Dermis lymphatic vessel endothelial cell (primary cell): ENCODE results near the gene ZDHHC12. TPM values are rescaled to one million over a fixed set of nuclear protein-coding genes. Genes with fewer than 3 reads are reported as not detected.

Source experiments
- total RNA-seq: library from RNA; depleted of rRNA; stranded (reverse); fragments of >200 nt; gene quantifications from 2 replicates; pipeline ENCODE4 v1.2.1, GENCODE V29; 2014

ZDHHC12 gene, protein sequence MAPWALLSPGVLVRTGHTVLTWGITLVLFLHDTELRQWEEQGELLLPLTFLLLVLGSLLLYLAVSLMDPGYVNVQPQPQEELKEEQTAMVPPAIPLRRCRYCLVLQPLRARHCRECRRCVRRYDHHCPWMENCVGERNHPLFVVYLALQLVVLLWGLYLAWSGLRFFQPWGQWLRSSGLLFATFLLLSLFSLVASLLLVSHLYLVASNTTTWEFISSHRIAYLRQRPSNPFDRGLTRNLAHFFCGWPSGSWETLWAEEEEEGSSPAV
- total RNA-seq = 31.3 and 44.9 TPM in 2 replicates

GRCh38 chr9:128723866-128724743, at the start of gene ZDHHC12:
Gene ZDHHC12, minus strand, starts transcription at chr9:128724127. Its CDS starts 34 bp downstream, at chr9:128724093.

DNA sequence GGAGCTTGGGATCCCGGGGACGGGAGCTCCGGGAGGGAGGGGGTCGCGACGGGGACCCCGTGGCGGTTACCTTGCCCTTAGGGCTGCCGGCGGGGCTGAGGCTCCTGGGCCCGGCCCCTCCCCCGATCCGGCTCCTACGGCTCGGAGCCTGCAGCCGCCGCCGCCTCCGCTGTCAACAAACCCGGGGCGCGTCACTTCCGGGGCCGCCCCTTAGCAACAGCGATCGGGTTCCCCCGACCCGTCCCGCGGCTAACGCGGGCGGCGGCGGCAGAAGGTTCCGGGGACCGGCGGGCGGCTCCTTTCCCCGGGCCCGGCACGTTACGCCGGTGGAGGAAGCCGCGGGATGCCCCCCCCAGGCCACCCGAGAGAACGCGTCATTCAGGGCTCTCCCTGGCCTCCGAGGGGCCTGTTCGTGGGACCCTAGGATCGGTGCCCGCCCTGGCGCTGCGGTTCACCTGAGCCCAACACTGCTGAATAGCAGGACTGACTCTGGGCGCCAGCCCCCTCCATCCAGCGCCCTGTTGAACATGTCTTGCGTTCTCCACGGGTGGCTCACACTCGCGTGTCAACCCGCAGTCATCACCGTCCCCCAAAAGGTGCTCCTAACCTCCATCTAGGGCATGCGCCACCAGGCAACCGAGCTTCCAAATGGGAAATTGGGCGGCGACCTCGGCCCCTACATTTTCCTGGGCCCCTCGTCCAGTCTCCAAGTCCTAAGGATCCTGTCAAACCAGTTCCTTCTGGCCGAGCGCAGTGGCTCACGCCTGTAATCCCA, 48.0 kb upstream of the ZDHHC12 start, which contains the start of gene ZER1:
ZER1 (minus strand) TSS at position 183 of the 775 bp plus-strand sequence. CDS start 16,362 bp downstream, outside the sequence.

GRCh38 chr9:128702445-128702948, 21.4 kb downstream of the ZDHHC12 start, which contains the start of gene PKN3:
Gene PKN3, plus strand, starts transcription at chr9:128702503. Its CDS starts 413 bp downstream, at chr9:128702916.

DNA sequence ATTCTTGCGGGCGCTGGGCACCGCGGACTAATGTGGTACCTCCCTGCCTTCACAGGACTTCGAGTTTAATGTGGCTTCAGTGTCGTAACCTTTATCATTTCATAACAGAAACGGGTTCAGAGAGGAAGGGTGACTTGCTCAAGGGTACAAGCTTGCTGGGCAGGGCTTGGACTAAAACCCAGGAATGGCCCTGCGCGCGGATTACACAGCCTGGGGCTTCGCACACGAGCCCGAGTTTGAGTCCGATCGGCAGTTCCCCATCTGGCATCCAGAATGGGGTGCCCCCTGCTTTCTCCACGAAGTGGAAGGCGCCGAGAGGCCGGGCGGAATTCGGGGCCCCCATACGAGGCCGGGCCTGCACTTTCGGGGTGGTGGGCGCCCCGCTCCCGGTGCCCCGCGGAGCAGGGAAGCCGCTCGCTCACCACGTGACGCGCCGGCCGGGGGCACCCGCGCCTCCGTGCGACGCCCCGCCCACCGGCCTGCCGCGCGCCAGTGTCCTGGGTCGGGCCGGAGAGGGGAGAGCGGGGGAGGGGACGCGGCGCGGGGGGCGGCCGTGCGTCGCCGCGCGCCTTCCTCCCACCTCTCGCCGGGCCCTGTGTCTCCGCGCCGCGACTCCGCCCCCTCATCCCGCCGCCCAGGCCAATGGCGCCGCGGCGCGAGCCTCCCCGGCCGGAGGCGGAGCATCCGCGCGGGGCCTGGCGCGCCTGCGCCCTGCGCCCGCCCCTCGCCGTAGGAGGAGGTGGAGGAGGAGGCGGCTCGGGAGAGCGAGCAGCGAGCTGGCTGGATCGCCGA, 35.2 kb downstream of the ZDHHC12 start, which contains the start of gene SET:
SET (plus strand) TSS at position 722 of the 792 bp plus-strand sequence. CDS start 361 bp downstream, outside the sequence.

Other genes starting within 250 kb of the ZDHHC12 start
- 11.9 and 12.2 TPM in 2 replicates for gene GLE1, start 219.4 kb downstream of the ZDHHC12 start, total RNA-seq
- gene SPTAN1, start 171.5 kb downstream of the ZDHHC12 start, total RNA-seq = 508 and 734 TPM in 2 replicates
- gene DYNC2I2, start 67.3 kb downstream of the ZDHHC12 start, total RNA-seq = 30.9 and 32.1 TPM in 2 replicates
- gene SET, start 34.9 kb downstream of the ZDHHC12 start, total RNA-seq = 292 and 558 TPM in 2 replicates
- gene PKN3, start 21.6 kb downstream of the ZDHHC12 start, total RNA-seq = 5.8 and 8.5 TPM in 2 replicates
- 15.8 and 16.6 TPM in 2 replicates for gene ZER1, start 47.8 kb upstream of the ZDHHC12 start, total RNA-seq
- gene TBC1D13, start 63.1 kb upstream of the ZDHHC12 start, total RNA-seq = 11.3 and 12.5 TPM in 2 replicates
- 18.0 and 18.6 TPM in 2 replicates for gene ENDOG, start 94.4 kb upstream of the ZDHHC12 start, total RNA-seq
- 14.0 and 15.2 TPM in 2 replicates for gene SPOUT1, start 105.7 kb upstream of the ZDHHC12 start, total RNA-seq
- 4.3 and 4.4 TPM in 2 replicates for gene KYAT1, start 157.8 kb upstream of the ZDHHC12 start, total RNA-seq
- 52.6 and 91.1 TPM in 2 replicates for gene LRRC8A, start 158.0 kb upstream of the ZDHHC12 start, total RNA-seq
- gene PHYHD1, start 196.9 kb upstream of the ZDHHC12 start, total RNA-seq = 0.34 TPM in 1 of 2 replicates, not detected in the other
- gene DOLK, start 223.5 kb upstream of the ZDHHC12 start, total RNA-seq = 25.5 and 27.3 TPM in 2 replicates
- 36.3 and 43.2 TPM in 2 replicates for gene NUP188, start 223.6 kb upstream of the ZDHHC12 start, total RNA-seq